T-helper 9 cell (primary cell): Measurements from ENCODE around the gene STK24.
A peak's percentile ranks its signal among the peaks of the same experiment; 100 is the strongest.
"Not testable (repeated sequence)": the region's sequence is repeated elsewhere in the genome, so short reads cannot be mapped to it uniquely, and the experiment has no call there.

ENCODE experiments used
- DNase-seq: peaks from one replicate; pipeline ENCODE4 v3.0.0-alpha.2; 2020
- total RNA-seq, 2 donors: gene quantifications; one replicate each; lab custom pipeline; 2026; lab: John Stamatoyannopoulos, UW

Gene STK24
- total RNA-seq: 229 to 533 reads per million in 2 donors

- DNase-seq: peak; percentile 52
These were observed at the start of gene STK24 for GRCh38 chr13:98576963-98577835. Gene STK24 (minus strand): TSS chr13:98577107. CDS start chr13:98576786, 321 bp downstream.

DNA sequence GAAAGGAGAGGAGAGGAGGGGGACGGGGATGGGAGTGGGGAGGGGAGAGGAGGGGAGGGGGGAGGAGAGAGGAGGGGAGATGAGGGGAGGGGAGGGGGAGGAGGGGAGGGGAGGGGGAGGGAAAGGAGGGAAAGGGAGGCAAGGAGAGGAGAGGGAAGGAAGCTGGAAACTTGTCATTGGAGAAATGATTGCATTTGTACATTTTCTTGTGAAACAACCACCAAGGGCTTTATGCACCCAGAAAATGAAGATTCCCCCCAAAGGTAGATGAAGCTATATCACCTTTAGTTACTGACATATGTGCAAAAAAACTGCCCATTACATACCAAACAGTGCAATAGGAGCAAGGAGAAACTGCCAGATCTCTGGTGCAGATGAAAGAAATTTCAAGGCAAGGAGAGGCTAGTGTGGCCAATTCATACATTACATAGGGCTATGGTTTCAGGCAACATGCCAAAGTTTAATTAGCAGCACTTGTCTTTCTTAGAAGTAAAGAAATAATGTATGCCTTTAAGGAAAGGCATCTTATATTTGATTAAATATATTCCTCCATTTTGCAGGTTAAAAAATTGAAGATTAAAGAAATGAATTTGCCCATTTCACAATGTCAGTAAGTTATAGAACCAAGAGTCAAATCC is 49.5 kb upstream of the STK24 start:
- DNase-seq: no peak

DNA sequence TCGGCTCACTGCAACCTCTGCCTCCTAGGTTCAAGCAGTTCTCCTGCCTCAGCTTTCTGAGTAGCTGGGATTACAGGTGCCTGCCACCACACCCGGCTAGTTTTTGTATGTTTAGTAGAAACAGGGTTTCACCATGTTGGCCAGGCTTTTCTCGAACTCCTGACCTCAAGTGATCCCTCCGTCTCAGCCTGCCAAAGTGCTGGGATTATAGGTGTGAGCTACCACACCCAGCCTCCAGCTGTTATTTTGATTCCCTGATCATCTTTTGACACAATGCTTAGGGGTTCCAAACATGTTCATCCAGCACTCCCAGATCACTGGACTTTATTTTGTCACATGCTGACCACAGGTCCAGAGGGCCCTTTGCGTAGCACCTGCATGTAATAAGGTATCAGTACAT is 47.7 kb upstream of the STK24 start:
- DNase-seq: not testable (repeated sequence)

DNA sequence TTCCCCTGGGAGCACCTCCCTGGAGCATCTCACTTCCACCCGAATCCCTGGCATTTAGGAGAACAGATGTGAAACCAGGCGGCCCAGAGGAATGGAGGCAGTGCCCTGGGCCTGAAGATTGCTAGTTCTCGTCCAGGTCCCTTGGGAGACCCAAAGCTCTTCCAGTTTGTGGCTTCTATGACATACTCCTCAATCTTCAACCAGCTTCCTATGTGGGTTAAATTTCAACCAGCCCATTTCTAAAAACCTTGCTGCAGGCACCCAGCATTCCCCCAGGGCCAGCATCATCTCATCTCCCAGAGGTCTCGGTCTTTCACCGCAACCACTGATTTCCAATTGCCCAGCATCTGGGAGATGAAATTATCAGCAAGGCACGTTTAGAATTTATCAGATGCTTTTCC is 46.0 kb upstream of the STK24 start:
- no peak for DNase-seq

DNA sequence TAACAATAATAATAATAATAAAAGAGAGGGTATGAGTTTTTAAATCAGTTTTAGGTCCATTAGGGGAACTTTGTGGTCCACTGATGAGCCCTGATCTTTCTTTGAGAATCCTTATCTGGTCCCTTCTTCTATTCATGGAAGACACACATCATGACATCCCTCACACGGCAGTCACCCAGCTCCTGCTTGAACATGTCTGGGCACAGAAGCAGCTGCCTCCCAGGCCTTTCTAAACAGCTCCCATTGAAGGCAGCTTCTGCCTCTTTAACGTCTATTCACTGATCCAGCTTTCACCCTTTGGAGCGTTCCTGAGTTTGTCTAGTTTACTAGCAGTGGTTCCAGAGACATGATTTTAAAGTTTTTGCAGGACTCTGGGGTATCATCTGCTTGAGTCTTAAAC is 42.6 kb upstream of the STK24 start:
- DNase-seq: no peak

- not testable (repeated sequence) for DNase-seq
These were observed 38.7 kb upstream of the STK24 start for GRCh38 chr13:98615595-98615994.

- DNase-seq: no peak
These were observed 36.7 kb upstream of the STK24 start for GRCh38 chr13:98613591-98613990.

DNA sequence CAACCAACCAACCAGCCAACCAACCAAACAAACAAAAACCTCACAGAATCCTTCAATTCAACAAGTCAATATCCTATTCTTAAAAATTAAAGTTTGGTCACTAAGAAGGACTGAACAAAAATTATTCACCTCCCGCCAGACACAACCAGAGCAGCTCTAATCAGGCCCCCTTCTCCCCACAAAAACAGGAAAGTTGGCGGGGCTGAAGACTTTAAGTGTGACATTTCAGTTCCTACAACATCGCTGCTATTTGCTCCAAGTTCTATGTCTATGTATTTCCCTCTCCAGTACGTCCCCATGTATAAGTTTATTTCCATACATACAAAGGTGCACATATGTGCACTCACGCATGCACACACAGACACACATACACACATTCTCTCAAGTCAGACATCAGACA is 32.8 kb upstream of the STK24 start:
- DNase-seq: no peak

DNA sequence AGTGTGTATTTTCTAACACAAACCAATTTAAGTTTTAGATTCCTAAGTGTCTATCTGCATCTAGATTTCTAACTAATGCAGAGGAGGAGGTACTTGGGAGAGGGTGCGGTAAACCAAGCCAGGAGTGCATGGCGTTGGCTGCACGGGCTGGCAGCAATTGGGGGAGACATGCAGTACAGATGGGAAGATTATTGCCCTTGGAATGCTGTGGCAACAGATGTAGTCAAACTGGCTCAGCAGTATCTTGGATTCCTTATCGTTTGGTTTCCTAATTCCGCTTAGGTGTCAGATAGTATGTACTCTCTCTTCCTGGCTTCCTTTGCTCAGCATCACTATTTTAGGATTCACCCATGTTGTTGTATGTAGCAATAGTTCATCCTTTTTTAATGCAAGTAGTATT is 29.4 kb upstream of the STK24 start:
- no peak for DNase-seq

- no peak for DNase-seq
These were observed 22.8 kb upstream of the STK24 start for GRCh38 chr13:98599502-98600328.

GRCh38 chr13:98598043-98598442 is 21.1 kb upstream of the STK24 start:
- no peak for DNase-seq

GRCh38 chr13:98595134-98595533 is 18.2 kb upstream of the STK24 start:
- no peak for DNase-seq

- no peak for DNase-seq
These were observed 15.4 kb upstream of the STK24 start for GRCh38 chr13:98592362-98592732.

- DNase-seq: no peak
These were observed 14.9 kb upstream of the STK24 start for GRCh38 chr13:98591721-98592361.

GRCh38 chr13:98590471-98590870 is 13.6 kb upstream of the STK24 start:
- DNase-seq: not testable (repeated sequence)

DNA sequence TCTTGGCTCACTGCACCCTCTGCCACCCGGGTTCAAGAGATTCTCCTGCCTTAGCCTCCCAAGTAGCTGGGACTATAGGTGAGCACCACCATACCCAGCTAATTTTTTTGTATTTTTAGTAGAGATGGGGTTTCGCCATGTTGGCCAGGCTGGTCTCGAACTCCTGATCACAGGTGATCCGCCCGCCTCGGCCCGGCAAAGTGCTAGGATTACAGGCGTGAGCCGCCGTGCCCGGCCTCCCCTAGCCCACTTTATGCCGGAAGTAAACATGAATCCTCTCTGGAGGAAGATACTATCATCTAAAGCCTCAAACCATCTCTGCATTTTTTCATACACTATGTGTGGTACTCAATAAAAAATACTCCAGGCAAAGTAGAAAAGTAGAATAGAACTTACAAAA is 12.6 kb upstream of the STK24 start:
- not testable (repeated sequence) for DNase-seq

- no peak for DNase-seq
These were observed 9.8 kb upstream of the STK24 start for GRCh38 chr13:98586400-98587345.

DNA sequence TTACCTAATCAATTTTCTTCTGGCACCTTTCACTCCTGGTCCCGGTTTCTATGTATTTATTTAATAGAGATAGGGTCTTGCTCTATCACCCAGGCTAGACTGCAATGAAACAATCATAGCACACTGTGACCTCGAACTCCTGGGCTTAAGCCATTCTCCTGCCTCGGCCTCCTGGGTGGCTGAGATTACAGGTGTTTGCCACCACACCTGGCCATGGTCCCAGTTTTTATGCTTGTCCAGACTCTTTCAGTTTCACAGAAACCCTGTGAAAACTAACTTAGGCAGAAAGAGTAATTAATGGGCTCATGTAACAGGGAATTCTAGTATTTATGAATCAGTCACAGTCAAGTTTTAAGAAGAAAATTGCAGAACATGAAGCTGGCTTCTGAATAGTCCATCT is 9.0 kb upstream of the STK24 start:
- no peak for DNase-seq

- no peak for DNase-seq
These were observed 8.5 kb upstream of the STK24 start for GRCh38 chr13:98585398-98585754.

DNA sequence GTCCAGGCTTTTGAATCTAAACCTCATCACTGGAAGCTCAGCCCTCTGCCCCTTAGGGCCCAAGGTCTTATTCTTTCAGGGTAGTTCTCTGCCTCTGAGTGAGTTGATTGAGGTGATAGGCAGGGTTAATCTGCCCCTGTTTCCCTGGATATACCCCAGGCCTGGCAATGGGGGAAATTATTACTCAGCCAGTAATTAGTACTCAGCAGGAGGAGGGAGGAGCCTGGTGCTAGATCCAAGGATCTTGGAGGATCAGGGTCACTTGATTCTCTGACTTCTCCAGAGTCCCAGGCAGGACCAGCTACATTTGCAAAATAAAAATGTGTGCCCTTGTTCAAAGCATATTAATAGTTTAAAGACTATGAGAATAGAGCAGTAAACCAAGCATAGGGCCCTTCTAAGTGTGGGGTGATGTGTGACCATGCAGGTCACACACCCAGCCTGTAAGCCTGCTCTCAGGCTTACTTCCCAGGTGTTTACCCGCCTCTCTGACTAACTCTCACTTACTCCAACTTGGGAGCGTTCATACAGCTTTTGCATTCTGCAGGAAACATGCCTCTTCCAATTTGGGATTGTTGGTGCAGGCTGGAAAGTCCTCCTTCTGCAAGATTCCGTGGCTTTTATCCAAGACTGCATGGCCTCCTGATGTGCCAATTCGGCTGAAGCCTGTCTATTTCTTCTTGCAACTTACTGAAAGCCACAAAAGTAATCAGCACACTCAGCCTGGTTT is 7.9 kb upstream of the STK24 start:
- no peak for DNase-seq

DNA sequence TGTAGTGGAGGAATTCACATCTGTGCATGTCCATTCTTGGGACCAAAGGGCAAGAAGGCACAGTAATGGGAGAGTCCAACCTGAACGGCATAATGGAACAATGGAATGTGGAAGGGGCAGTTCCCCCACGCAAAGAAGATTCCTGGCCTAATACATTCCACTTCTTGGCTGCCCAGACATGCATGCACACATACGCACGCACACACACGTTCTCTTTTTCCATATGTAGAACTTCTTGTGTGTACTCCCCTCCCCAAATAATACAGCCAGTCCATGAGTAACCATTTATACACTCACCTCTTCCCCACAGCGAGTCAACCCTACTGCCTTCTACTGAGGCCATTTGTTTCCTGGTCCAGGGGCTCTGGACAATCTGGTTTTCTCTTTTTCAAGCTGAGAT is 6.0 kb upstream of the STK24 start:
- no peak for DNase-seq
